ENCODE data around the gene AEBP1.

DNA sequence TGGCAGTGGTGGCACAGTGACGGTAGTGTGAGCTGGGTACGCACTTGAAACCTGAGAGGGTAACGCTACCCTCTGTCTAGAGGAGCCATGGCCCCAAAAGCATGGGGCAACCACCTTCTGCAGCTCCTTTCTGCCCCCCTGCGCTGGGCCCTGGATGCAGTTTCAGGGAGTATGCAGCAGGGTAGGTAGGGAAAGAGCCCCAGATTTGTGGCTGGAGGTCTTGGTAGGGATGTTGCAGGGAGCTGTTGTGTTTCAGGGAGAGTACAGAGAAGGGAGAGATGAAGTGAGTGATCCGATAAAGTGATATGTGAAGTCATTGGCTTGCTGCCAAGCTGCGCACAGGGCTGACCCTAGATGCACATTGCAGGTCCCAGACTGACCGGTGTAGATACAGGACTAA is 36.1 kb upstream of the AEBP1 start:
- no peak for TF ChIP-seq EZH2 (IDR thresholded peaks at IDR 0.05; ENCODE audit: low read length, missing control alignments)
- TF ChIP-seq CTCF (conservative IDR thresholded peaks at IDR 0.05 in 1 of 2, IDR thresholded peaks at IDR 0.05 in 1 of 2; ENCODE audit: low read depth in 1 of 2, low read length in 2 of 2) = no peak

Data from fibroblast of lung (primary cell).